ENCODE measurements around the gene COL26A1.

Gene COL26A1

GRCh38 chr7:101373812-101374614 lies 11.3 kb downstream of the COL26A1 start:
- no peak for DNase-seq

GRCh38 chr7:101374990-101375389 lies 12.3 kb downstream of the COL26A1 start:
- DNase-seq: no peak

- DNase-seq: no peak
These were observed 13.9 kb downstream of the COL26A1 start for GRCh38 chr7:101376601-101377000.

GRCh38 chr7:101377189-101377736 lies 14.6 kb downstream of the COL26A1 start:
- no peak for DNase-seq

GRCh38 chr7:101378751-101379174 lies 16.1 kb downstream of the COL26A1 start:
- no peak for DNase-seq

- no peak for DNase-seq
These were observed 16.6 kb downstream of the COL26A1 start for GRCh38 chr7:101379302-101379701.

GRCh38 chr7:101381549-101382111 lies 19.0 kb downstream of the COL26A1 start:
- no peak for DNase-seq

- DNase-seq: no peak
These were observed 20.3 kb downstream of the COL26A1 start for GRCh38 chr7:101382937-101383336.

- DNase-seq: no peak
These were observed 23.5 kb downstream of the COL26A1 start for GRCh38 chr7:101386177-101386557.

GRCh38 chr7:101386558-101387231 lies 24.0 kb downstream of the COL26A1 start:
- DNase-seq: no peak

GRCh38 chr7:101390901-101391301 lies 28.2 kb downstream of the COL26A1 start:
- no peak for DNase-seq

- DNase-seq: no peak
These were observed 29.3 kb downstream of the COL26A1 start for GRCh38 chr7:101391991-101392390.

- DNase-seq: no peak
These were observed 31.2 kb downstream of the COL26A1 start for GRCh38 chr7:101393865-101394264.

GRCh38 chr7:101395376-101395775 lies 32.7 kb downstream of the COL26A1 start:
- no peak for DNase-seq

GRCh38 chr7:101397243-101397642 lies 34.6 kb downstream of the COL26A1 start:
- DNase-seq: no peak

- no peak for DNase-seq
These were observed 35.2 kb downstream of the COL26A1 start for GRCh38 chr7:101397770-101398324.

- DNase-seq: no peak
These were observed 36.0 kb downstream of the COL26A1 start for GRCh38 chr7:101398396-101399289.

- no peak for DNase-seq
These were observed 37.1 kb downstream of the COL26A1 start for GRCh38 chr7:101399759-101400158.

GRCh38 chr7:101400751-101401150 lies 38.1 kb downstream of the COL26A1 start:
- no peak for DNase-seq

GRCh38 chr7:101401390-101402080 lies 38.9 kb downstream of the COL26A1 start:
- DNase-seq: no peak

- DNase-seq: no peak
These were observed 39.6 kb downstream of the COL26A1 start for GRCh38 chr7:101402081-101402779.

Measured in GOT3 (cell line).